ENCODE results near the gene ARHGEF7. TPM values are rescaled to one million over a fixed set of nuclear protein-coding genes. Genes with fewer than 3 reads are reported as not detected.

Gene ARHGEF7
- total RNA-seq, 1 experiment from 2014 or later, result 41.5 TPM

DNA sequence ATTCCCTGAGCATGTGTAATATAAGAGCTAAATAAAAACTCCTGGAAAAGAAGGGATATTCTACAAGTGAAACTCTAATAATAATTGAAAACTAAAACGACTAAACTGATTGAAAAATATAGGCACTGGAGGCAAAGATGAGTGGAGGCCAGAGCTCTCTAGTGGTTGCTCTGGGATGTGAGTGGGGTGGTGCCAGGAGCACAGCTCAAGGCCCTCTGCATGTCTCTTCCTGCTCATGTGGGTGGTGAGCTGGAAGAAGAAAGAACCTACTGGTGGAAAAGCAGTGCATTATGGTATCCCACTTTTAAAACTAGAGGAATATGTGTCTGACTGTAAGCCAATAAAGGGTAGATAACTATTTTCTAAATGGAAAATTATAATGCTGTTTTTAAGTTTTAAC, 15.8 kb upstream of the ARHGEF7 start:
- peak; percentile 40 for DNase-seq (ENCODE audit: low spot score)

GRCh38 chr13:111110054-111110453, 5.1 kb upstream of the ARHGEF7 start:
- no peak for DNase-seq (ENCODE audit: low spot score)

DNA sequence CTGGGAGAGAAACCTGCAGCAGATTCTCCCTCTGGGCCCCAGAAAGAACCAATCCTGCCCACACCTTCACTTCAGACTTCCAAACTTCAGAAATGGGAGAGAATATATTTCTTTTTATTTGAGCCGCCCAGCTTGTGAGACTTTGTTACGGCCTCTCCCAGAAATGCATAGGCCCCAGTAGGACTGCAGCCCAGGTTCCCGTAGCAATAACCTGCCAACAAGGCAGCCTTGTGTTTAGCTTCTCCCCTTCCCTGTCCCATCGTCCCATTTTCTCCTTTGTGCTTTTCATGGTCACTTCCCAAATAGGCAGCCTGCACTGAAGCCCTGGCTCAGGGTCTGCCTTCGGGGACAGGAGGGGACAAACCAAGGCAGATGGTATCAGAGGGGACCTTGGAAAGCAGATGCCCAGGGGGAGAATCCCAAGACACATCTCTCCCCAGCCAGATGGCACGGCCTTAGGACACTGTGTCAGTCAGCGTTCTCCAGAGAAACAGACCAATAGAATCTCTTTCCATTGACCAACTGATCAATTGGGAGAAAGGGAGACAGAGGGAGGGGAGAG, 3.7 kb upstream of the ARHGEF7 start:
- DNase-seq (ENCODE audit: low spot score), result no peak

DNA sequence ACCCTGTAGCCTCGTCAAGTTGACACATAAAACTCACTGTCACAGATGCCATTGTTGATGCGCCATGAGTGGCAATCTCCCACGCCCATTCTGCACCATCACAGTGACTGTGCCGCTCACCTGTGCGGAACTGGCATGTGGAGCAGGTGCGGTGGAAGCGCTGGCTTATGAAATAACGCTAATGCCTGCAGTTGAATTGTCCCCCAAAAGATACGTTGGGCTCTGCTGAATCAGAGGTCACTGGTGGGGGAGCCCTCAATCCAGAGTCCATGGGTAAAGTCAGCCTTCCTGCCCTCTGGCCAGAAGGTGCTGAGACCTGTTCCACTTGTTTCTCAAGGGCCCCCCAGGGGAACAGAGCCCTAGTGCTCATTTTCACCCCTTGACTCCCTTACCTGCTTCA, 2.9 kb upstream of the ARHGEF7 start:
- DNase-seq (ENCODE audit: low spot score), result no peak

- no peak for DNase-seq (ENCODE audit: low spot score)
Observed at GRCh38 chr13:111114362-111115060, 599 bp upstream of the ARHGEF7 start.

- peak; percentile 28 for DNase-seq (ENCODE audit: low spot score)
Observed at GRCh38 chr13:111115965-111116521, 933 bp downstream of the ARHGEF7 start.

DNA sequence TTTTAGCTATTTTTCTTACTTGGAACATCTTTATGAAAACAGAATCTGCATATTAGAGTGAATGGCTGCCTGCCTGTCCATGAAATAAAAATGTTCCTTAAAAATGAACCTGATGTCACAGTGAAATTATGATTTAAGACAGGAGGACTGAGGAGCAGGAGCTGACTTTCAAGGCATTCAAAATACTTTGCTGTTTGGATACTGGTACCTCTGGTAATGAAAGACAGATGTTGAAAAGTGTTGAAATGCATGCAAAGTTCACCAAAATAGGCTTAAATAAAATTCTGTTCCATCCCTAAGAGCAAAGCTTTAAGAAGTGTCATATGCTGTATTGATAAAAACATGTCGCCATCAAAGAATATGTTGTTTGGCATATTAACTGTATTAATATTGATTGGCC, 1.7 kb downstream of the ARHGEF7 start:
- no peak for DNase-seq (ENCODE audit: low spot score)

DNA sequence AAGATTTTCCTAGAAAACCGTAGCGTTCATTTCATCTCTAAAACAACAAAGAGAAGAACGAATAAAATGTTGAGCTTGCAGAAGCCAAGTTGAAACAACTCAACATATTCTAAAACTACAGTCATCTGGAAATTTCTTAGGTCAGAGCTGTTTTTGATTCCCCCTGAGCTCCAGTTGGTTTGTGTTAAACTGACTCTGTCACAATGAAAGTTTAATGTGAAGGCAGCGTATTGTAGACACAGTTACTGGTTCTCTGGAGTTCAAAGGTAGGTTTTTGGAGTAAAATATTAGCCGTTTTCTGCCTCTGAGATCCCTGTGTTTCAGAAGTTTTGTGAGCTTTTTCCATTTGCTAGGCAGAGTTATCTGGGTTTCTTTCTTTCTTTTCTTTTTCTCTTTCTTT, 2.2 kb downstream of the ARHGEF7 start:
- DNase-seq (ENCODE audit: low spot score), result no peak

DNA sequence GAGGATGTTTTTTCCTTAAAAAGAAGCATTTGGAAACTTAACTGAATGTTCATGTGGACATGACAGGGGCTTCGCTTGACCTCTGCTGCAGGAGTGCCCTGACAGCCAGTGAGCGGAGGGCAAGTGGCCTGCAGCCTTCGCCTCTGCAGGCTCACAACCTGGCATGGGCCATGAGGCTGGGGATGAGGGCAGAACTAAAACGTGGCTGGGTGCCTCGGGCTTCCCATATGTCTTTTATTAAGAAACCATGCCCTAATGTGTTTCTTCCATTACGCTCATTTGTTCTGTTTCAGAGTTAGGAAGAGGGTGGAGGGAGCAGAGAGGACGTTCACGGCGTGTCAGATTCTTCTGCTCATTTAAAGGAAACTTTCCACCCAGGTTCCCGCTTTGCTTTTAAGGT, 2.9 kb downstream of the ARHGEF7 start:
- no peak for DNase-seq (ENCODE audit: low spot score)

DNA sequence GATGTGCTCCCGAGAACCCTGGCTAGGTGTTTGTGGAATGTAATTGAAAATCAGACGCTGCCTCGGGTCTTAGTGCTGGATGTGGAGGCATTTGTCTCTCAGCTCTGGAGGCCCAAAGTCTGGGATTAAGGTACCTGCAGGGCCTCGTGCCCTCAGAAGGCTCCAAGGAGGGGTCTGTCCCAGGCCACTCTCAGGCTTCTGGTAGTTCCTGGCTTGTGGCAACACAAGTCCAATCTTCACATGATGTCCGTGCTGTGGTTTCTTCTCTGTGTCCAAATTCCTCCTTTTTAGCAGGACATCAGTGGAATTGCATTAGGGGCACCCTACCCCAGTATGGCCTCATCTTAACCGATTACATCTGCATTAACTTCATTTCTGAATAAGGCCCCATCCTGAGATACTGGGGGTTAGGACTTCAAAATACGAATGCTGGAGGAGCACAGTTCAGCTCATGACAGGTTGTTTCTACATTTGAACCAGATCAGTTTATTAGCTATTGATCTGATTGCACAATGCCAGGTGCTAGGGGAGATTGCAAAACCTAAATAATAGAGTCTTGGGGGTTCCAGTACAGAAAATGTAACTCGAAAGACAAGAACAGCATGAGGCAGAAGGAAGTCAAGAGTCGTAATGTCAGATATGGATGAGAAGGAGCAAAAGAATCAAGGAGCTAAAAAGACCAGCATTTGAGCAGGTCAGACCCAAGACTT, 3.9 kb downstream of the ARHGEF7 start:
- no peak for DNase-seq (ENCODE audit: low spot score)

- DNase-seq (ENCODE audit: low spot score), result no peak
Observed at GRCh38 chr13:111119966-111120365, 4.9 kb downstream of the ARHGEF7 start.

DNA sequence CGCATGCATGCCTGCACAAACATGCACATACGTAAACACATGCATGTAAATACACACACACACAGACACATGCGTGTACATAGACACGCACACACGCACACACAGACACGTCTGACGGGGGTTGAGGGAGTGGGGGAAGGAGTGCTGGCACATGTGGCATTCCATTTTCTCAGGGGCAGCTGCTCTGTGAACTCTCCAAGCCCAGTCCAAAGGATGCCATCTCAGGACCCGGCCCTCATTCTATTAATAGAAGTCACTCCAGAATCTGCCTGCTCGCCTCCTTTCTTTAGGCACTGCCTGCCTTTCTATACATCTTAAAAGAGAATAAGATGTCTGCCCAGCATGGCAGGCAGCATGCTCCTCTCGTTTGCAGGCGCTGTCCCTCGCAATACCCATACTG, 5.3 kb downstream of the ARHGEF7 start:
- DNase-seq (ENCODE audit: low spot score), result no peak

GRCh38 chr13:111120913-111121312, 5.8 kb downstream of the ARHGEF7 start:
- no peak for DNase-seq (ENCODE audit: low spot score)

- no peak for DNase-seq (ENCODE audit: low spot score)
Observed at GRCh38 chr13:111121506-111121905, 6.4 kb downstream of the ARHGEF7 start.

DNA sequence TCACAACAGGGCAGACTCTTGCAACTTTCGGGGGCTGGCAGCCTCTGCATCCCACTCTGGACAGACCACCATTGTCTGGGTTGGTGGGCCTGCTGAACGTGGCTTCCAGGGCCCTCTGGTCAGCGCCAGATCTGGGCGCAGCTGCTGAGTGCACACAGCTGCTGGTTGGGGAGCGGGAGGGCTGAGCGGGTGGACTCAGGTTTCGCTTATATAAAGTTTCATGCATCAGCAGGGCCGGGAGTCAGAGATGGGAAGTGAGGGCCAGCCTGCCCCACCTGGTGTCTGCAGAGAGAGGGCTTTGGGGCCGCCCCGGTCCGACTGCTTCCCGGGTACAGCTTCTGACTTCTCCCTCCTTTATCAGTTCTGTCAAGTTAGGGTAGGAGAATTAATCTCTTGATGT, 6.9 kb downstream of the ARHGEF7 start:
- DNase-seq (ENCODE audit: low spot score), result no peak

DNA sequence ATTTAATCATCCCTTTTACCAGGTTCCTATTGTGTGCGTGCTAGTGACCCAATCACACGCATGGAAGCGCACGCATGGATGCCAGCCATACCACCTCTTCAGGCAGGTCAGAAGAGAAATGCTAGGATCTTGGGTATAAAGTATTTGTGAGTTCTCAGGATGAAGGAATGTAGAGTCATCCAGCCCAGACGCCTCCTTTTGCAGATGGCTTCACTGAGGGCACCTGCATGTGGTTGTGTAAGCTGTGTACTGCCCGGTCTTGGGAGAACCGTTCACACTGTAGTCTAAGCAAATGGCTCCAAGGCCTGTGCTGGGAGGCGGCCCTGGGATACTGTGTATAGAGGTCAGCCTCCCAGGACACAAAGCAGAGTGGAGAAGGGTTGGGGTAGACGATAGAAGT, 7.5 kb downstream of the ARHGEF7 start:
- DNase-seq (ENCODE audit: low spot score), result no peak

DNA sequence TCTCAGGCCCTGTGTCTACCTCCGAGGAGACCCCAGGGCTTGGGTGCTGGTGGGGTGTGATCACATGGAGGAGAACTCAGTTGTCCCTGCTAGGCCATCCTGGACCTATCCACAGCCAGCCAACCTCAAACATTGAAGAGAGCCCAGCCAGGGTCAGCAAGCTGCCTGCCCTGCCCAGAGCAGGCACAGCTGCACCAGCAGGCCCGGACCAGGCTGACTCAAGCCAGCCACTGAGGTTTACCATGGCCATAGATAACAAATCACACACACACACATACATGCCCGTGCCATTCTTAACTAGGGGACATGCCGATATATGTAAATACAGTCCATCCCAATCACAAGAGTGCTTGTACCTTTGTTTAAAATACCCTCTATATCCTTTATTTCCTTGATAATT, 8.1 kb downstream of the ARHGEF7 start:
- DNase-seq (ENCODE audit: low spot score), result no peak

- DNase-seq (ENCODE audit: low spot score), result no peak
Observed at GRCh38 chr13:111123649-111124048, 8.5 kb downstream of the ARHGEF7 start.

GRCh38 chr13:111126509-111126908, 11.4 kb downstream of the ARHGEF7 start:
- DNase-seq (ENCODE audit: low spot score), result no peak

GRCh38 chr13:111129465-111130115, 14.5 kb downstream of the ARHGEF7 start:
- no peak for DNase-seq (ENCODE audit: low spot score)

DNA sequence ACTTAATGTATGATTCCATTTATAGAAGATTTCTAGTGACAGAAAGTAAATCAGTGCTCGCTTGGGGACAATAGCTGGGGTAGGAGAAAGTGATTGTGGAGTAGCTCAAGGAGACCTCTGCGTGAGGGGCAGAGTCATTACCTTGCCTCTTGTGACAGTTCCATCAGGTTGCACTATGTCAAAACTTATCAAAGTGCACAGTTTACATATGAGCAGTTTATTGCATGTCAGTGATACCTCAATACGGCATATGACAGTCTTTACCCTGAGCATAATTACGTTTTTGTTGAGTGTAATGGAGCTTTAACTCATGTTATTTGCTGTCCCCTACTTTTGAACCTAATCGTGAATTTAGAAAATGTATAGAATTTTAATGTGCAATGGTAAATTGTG, 15.0 kb downstream of the ARHGEF7 start:
- DNase-seq (ENCODE audit: low spot score), result no peak

GRCh38 chr13:111131048-111131447, 15.9 kb downstream of the ARHGEF7 start:
- no peak for DNase-seq (ENCODE audit: low spot score)
